Measurements from ENCODE around the gene CBX4.

The CBX4 gene

DNA sequence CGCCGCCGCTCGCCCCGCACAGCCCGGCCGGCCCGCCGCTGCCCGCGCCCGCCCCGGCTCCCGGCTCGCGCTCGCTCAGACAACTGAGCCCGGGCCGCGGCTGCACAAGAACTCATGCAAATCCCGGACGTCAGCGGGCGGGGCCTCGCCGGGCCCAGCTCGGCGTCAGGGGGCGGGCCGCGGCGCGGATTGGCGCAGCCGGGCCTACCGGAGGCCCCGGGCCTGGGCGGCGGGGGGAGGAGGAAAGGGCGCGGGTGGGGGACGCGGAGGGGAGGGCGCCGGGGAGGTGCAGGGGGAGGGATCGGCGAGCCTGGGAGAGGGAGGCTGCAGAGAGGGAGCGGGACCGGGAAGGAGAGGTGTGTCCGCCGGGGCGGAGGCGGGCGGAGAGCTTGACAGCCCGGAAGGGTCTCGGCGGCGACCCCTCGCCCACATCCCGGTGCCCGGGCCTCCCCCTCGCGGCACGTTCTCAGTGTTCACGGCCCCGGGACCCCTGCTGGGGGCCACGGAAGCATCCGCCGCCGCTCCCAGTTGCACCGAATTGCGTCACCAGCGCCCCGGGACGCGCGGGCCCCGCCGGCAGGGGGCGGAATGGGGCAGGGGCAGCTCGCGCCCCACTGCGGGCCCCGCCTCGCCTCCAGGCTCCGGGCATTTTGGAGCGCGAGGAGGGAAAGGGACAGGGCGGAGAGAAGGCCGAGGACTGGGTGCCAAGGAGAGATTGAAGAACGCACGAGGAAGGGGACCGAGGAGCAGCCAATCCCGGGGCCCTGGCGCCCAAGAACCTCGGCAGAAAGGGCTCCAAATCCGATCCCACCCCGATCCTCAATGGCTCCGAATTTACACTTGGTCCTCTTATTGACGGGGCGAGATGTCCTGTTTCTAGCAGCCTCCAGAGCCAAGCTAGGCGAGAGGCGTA is at the start of gene CBX4:
CBX4 (minus strand) TSS at position 85 of the 913 bp plus-strand sequence. CDS start 189 bp downstream, outside the sequence.
- peak; percentile 75 for DNase-seq (ENCODE audit: low spot score)

DNA sequence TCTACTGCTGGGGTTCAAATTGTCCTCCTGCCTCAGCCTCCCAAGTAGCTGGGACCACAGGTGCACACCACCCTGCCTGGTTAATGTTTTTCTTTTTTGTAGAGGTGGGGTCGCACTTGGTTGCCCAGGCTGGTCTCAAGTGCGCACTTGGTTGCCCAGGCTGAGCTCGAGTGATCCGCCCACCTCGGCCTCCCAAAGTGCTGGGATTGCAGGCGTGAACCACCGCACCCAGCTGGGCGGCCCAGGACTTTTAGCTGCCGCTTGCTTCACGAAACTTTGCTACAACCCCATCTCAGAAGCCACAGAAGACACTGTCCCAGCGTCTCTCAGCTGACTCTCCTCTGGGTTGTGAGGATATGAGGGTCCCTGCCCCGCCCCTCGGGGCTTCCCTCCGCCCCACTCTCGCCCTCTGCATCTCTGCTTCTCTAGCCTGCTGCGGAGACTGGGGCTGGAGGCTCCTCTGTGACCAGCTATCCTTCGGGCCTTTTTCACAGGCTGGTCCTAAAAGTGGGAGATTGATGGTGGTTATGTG is 48.8 kb upstream of the CBX4 start:
- DNase-seq (ENCODE audit: low spot score) = no peak

DNA sequence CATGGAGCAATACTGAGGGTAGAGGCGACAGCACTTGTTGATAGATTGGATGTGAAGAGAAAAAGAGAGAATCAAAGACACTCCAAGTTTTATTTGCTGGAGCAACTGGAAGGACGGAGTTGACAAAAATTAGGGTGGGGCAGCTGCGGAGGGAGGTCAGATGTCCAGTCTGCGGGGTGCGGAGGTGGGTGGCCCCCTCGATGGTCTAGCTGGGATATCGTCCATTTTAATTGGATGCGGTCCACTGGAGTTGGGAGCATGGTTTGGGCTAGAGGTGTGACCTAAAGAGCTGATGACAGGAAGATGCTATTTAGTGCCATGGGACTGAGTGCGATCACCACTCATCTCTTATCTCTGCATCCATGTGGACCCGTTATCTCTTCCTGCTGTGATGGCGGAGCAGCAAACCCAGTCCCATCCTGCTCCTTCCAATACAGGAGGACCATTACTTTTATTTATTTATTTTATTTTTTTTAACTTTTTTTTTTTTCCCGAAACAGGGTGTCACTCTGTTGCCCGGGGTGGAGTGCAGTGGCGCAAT is 48.3 kb upstream of the CBX4 start:
- no peak for DNase-seq (ENCODE audit: low spot score)

DNA sequence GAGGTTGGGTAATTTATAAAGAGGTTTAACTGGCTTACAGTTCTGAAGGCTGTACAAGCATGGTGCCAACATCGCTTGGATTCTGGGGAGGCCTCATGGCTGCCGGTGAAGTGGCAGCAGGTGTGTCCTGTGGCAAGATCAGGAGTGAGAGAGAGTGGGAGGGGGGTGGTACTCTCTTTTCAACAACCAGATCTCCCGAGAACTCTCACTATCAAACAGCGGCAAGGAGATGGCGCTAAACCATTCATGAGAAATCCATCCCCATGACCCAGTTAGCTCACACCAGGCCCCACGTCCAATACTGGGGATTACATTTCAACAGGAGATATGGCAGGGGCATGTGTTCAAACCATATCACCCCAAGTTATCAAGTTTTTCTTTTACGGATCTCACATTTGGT is 44.0 kb upstream of the CBX4 start:
- no peak for DNase-seq (ENCODE audit: low spot score)

DNA sequence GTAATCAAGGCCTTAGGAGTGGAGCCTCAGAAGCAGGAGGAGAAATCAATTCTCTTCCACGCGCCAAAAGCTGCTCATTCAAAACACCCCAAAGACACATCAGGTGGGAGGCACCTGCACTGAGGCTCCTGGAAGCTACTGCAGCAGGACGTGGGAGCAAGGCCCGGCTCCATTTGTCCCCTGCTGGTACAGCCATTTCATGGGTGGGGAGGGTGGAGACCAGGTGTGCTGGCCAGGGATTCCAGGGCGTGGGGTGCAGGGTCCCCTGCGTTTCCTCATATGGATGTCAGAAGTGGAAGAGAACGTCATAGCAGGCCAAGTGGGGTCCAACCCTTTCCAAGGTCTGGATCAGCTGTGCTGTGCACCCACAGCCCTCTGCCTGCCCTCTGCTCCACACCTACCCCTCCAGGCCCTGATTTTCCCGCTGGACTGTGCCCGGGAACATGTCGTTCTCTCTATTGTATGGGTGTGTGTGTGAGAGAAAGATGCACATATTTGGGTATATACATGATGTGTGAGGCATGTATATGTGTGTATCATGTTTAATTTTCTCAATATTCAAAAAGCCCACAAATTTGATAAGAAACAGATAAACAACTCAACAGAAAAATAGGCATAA is 39.2 kb upstream of the CBX4 start:
- DNase-seq (ENCODE audit: low spot score) = no peak

DNA sequence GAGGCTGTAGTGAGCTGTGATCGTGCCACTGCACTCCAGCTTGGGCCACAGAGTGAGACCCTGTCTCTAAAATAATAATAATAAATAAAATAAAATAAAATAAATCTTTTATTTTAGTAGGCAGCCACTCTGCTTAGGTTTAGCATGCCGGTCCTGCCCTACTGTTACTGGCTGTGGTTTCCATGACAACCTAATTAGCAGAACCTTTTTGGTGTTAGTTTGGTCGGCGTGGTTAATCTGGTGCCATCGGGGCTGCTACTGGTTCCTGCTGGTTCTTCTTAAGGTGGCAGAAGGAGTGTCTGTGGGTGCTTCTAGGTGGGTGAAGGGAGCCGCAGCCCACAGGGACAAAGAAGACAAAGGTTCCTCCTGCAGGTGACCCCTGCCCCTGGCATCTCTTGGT is 37.8 kb upstream of the CBX4 start:
- DNase-seq (ENCODE audit: low spot score) = no peak

DNA sequence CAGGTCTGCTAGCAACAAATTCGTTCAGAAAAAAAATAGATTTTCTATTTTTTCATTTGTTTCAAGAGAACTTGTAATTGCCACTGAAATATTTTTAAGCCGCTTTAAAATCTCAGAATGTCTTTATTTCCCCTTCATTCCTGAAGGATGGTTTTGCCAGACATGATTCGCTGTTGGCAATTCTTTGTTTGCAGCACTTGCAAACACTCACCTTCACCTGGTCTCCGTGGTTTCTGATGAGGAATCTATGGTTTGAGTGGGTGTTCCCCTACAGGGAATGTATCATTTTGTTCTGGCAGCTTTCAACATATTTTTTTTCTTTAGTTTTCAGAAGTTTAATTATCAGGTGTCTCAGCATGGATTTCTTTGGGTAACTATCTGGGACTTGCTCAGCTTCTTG is 36.3 kb upstream of the CBX4 start:
- DNase-seq (ENCODE audit: low spot score) = no peak

DNA sequence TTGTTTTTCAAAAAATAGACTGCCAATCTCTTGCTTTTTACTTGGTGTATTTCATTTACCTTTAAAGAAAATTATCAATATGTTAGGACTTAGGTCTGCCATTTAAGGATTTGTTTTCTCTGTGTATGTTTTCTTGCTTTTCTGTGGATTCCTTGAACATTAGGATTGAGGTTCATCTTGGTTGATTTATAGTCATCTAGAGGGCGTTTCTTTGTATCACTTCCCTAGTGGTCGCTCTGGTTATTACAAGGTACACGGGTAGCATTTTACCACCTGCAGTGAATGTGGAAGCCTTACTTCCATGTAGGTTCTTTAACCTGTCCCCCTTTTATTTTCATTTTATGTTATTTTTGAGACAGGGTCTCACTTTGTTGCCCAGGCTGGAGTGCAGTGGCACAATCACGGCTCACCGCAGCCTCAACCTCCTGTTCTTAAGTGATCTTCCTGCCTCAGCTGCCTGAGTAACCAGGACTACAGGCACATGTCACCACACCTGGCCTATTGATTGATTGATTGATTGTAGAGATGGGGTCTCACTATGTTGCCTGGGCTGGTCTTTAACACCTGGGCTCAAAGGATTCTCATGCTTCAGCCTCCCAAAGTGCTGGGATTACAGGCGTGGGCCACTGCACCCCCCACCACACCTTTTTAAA is 35.2 kb upstream of the CBX4 start:
- peak; percentile 51 for DNase-seq (ENCODE audit: low spot score)

DNA sequence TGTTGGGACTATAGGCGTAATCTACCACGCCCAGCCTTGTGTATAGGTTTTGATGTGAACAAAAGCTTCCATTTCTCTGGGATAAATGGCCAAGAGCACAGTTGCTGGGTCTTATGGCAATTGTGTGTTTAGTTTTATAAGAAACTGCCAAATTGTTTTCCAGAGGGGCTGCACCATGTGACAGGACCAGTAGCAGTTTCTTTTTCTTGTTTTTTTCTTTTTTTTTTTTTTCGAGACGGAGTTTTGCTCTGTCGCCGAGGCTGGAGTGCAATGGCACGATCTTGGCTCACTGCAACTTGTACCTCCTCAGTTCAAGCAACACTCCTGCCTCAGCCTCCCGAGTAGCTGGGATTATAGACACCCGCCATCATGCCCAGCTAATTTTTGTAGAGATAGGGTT is 34.3 kb upstream of the CBX4 start:
- no peak for DNase-seq (ENCODE audit: low spot score)

DNA sequence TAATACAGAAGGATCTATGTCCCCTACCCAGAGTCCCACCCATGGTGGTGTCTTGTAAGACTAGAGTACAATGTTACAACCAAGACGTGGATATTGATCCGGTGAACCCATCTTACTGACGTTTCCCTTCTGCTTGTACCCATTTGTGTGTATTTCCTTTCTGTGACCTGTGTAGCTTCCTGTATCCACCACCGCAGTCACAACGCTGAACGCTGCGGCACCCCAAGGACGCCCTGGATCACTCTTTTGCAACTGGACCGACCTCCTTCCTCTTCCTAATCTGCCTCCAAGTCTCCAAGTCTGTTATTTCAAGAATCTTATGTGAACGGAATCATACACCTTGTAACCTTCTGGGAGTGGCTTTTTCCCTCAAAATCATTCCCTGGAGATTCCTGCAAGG is 33.5 kb upstream of the CBX4 start:
- DNase-seq (ENCODE audit: low spot score) = no peak

DNA sequence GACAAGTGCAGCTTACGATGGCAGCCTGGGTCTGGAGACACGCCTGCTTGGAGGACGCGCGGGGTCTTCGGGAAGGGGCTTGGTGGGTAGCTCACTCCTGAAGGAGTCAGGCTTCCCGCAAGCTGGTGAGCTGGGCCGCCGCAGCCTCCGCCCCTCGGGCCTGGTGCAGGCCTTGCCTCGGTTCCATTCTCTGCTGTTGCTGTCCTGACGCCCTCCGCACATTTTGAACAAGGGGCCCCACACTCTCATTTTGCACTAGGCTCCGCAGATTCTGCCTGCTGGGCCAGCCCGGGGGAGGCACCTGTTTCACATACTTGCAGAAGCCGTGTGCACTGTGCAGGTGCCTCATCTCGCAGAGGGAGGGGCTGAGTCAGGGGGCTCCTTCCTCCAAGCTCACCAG is 31.9 kb upstream of the CBX4 start:
- no peak for DNase-seq (ENCODE audit: low spot score)

DNA sequence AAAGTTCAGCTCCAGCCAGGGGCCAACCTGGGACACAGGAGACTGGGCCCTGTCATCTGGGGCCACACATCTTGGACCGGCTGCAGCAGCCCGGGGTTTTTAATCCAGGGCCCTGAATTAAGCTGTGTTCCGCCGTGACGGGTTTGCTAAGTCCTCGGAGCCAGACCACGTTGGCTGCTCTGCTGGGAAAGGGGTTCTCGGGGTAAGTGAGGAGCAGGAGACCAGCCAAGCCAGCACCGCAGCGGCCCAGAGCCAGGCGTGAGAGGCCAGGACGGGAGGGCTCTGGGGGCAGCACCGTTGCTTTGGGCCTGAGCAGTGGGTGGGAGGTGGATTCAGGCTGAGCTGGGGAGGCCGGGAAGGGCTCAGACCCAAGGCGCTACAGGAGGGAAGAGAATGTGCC is 31.3 kb upstream of the CBX4 start:
- DNase-seq (ENCODE audit: low spot score) = no peak

DNA sequence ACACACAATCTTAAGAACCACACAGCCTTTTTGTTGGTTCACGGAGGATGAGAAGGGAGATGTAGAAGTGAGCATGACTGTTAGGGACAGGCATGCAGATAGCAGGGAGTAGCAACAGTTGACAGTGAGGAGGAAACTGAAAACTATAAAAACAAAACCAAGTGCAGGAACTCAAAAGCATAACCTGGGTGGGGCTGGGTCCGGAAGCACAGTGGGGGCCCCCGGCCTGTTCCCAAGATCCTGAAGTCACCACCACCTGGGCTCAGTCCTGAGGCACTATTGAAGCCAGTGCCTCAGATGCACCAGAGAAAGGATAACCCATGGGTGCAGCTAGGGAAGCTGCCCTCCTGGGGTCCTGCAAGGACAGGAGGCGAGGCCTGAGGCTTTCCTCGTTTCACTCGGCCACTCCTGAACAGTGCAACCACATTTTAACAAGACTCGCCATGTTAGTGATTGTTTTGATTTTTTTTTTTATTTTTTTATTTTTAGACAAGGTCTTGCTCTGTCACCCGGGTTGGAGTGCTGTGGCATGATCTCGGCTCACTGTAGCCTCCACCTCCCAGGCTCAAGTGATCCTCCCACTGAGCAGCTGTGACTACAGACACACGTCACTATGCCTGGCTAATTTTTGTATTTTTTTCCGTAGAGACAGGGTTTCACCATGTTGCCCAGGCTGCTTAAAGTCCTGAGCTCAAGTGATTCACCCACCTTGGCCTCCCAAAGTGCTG is 27.7 kb upstream of the CBX4 start:
- DNase-seq (ENCODE audit: low spot score) = no peak

DNA sequence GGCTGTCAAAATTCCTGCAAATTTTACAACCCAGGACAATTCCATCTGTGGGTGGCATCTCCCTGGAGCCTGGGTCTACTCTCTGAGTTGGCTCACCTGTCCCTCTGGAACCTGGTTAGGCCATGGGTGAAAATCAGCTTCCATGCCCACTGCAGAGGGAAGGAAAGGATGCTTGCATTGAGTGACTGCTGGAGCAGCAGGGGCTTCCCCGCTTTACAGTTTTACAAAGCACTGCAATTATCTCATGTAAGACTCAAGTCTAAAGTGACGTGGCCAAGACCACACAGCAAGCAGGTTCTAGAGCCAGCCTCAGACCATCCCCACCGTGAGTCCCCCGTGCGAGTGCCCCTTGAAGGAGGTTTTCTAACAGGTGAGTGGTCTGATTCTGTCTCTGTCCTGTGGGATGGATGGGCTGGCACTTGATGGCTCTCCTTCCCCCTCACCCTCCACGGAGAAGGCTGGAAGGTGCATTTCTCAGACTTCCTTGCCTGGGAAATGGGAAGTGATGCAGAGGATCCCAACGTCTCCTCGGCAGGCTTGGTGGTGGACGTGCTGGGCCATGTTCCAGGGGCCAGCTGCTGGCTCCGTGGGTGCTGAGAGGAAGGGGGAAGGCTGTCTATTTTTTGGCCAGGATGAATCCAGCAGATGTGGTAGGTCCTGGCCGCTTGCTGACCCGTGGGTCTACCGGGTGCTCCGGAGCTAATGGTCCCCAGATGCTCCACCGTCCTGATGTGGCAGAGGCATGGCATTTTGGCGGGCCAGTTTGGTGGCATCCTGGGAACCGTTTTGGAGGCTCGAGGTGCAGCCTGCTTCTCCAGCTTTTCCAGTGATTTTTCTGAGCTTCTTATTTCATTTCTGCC is 26.3 kb upstream of the CBX4 start:
- no peak for DNase-seq (ENCODE audit: low spot score)

DNA sequence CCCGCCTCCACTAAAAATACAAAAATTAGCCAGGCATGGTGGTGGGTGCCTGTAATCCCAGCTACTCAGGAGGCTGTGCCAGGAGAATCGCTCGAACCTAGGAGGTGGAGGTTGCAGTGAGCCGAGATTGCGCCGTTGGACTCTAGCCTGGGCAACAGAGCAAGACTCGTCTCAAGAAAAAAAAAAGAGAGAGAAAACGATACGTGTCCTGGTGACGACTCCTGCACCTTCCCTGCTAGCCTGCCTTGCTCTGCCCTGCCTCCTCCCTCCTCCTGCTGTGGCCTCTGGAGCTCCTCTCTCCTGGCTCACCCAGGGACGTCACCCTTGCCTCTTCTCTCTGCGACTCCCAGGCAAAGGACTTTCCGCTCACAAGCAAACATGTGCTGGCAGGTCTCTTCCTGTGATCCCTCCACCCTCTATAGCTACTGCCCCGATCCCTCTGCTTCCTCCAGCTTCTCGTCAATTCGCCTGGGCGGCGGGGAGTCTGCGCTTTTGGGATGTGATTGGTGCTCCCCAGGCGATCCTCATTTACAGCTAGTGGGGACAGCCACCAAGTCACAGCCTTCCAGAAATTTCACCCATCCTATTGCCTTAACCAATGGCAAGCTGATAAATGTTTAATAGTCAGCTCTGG is 25.5 kb upstream of the CBX4 start:
- no peak for DNase-seq (ENCODE audit: low spot score)

DNA sequence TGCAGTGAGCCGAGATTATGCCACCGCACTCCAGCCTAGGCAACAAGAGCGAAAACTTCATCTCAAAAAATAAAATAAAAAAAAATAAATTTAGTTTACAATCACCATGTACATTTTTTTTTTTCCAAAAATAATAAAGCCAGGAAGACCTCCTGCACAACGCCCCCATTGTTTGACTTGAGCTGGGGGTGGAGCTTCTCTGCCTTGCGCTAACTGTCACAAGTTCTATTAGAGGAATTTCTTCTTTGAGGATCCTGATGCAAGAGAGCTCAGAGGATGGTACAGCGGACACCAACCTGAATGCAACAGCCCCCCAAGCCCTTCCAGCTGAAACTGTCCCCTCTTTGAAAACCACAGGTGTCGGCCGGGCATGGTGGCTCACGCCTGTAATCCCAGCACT is 24.9 kb upstream of the CBX4 start:
- peak; percentile 65 for DNase-seq (ENCODE audit: low spot score)

DNA sequence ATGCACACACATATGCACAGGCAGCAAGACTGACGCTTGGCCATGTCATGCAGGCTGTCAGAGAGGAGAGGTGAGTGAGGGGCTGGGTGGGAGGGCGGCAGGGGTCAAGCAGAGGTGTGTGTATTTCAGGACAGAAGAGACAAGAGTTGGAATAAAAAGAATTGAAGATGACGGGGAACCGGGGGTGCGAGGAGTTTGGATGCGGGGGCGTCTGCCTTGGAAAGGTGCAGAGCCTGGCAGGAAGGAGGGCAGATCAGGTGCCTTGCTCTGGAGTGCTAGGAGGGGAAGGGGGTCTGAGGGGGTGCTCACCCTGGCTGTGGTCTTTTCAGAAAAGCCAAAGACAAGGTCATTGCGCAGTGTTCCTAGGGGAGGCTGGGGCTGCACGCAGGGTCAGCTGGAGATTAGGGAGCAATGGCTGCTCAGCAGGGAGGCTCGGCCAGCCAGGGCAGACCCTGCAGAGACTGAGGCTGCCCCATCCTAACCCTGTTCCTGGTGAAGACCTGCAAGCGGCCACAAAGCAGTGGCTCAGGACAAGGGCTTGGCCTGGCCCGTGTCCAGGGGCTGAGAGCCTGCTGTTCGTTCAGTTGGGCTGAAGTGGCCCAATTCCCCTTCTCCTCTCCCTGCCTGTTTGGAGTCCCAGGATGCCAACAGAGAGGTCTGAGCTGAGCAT is 23.7 kb upstream of the CBX4 start:
- DNase-seq (ENCODE audit: low spot score) = no peak

DNA sequence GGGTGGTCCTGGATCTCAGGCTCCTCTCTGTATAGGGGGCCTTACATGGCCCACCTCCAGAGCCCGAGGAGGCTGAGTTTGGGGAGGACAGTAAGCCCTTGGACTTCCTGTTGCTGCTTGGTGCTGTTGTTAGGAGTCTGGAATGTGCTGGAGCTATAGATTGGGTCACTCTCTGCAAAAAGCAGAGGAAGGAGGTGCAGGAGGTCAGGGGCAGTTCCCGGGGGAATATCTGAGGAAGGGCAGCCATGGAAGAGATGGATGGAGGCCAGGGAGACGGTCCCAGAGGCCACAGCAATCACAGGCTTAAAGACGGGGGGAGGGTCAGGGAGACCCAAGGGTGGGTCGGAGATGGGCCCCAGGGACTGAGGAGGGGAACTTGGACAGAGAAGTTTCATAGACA is 23.0 kb upstream of the CBX4 start:
- DNase-seq (ENCODE audit: low spot score) = no peak

DNA sequence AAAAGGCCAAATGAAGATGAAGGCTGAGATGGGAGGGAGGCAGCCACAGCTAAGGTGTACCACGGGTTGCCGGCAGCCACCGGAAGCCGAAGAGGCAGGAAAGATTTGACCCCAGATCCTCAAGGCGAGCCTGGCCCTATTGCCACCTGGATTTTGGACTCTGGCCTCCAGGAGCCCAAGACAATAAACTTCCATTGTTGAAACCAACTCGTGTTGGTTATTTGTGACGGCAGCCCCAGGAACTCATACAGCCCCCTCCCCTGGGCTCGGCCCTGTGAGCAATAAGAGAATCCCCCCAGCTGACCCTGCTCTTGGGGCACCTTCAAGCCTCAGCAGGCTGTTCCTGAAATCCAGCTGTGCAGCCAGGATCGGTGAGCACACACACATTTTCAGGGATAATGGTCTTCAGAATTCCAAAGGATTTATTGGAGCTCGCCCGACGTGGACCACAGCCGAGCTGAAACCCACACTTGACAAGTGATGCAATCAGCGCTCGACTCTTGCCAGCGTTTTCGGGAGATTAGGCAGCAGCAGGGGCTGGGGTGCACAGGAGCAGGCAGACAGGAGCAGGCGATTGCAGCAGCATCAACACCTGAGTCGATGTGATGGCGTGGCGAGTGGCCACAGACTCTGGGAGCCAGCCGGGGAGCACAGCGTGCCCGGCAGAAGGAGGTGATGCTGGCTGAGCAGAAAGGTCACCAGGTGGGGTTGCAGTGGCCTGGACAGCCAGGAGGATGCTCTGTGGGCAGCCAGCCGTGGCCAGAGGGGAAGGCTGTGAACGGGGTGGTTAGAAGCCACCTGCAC is 22.4 kb upstream of the CBX4 start:
- DNase-seq (ENCODE audit: low spot score) = no peak

Measured in COLO829 (cell line).